IPS-15b (cell line): Measurements from ENCODE around the gene FLYWCH2.
"Not testable (repeated sequence)": the region's sequence is repeated elsewhere in the genome, so short reads cannot be mapped to it uniquely, and the experiment has no call there.

Source experiments
- H3K27me3 ChIP-seq: one replicate; pipeline ENCODE4 v1.6.1; 2013; ENCODE audit warnings: low read length; ENCODE audit not compliant: control insufficient read depth, insufficient read depth
- H3K36me3 ChIP-seq: one replicate; pipeline ENCODE4 v1.6.1; 2013; ENCODE audit warnings: low read length; ENCODE audit not compliant: control insufficient read depth, insufficient read depth
- H3K4me1 ChIP-seq: one replicate; pipeline ENCODE4 v1.6.1; 2013; ENCODE audit warnings: mild to moderate bottlenecking, low read length; ENCODE audit not compliant: control insufficient read depth, insufficient read depth
- H3K4me3 ChIP-seq: one replicate; pipeline ENCODE4 v1.5.1; 2013; ENCODE audit warnings: low read depth, low read length
- H3K9ac ChIP-seq: one replicate; pipeline ENCODE4 v1.6.1; 2013; ENCODE audit warnings: low read depth, mild to moderate bottlenecking, low read length
- H3K9me3 ChIP-seq: one replicate; pipeline ENCODE4 v1.6.1; 2013; ENCODE audit warnings: mild to moderate bottlenecking, low read length; ENCODE audit not compliant: control insufficient read depth, insufficient read depth

The FLYWCH2 gene

GRCh38 chr16:2898831-2899563 is 16.0 kb downstream of the FLYWCH2 start:
- no peak overlapping the region for H3K4me3 ChIP-seq
- no peaks in the 10 kb centered on the region for H3K4me1 ChIP-seq
- H3K9me3 ChIP-seq = no peaks in the 10 kb centered on the region
- H3K27me3 ChIP-seq = no peaks in the 10 kb centered on the region
- H3K9ac ChIP-seq = no peak overlapping the region
- H3K36me3 ChIP-seq = peaks cover 6% of the 10 kb centered on the region

- Histone ChIP-seq H3K4me3 (no peak overlapping the region), H3K36me3 (peaks cover 6% of the 10 kb centered on the region), H3K9ac (no peak overlapping the region), H3K4me1 (no peaks in the 10 kb centered on the region), H3K9me3 (no peaks in the 10 kb centered on the region), H3K27me3 (no peaks in the 10 kb centered on the region)
Observed at GRCh38 chr16:2899564-2900072, 16.6 kb downstream of the FLYWCH2 start.

GRCh38 chr16:2900526-2901075 is 17.6 kb downstream of the FLYWCH2 start:
- no peaks in the 10 kb centered on the region for H3K27me3 ChIP-seq
- peaks cover 6% of the 10 kb centered on the region for H3K36me3 ChIP-seq
- H3K9me3 ChIP-seq = no peaks in the 10 kb centered on the region
- no peaks in the 10 kb centered on the region for H3K4me1 ChIP-seq
- H3K9ac ChIP-seq = no peak overlapping the region
- no peak overlapping the region for H3K4me3 ChIP-seq

GRCh38 chr16:2902337-2903130 is 19.5 kb downstream of the FLYWCH2 start:
- H3K4me1 ChIP-seq = no peaks in the 10 kb centered on the region
- no peaks in the 10 kb centered on the region for H3K9me3 ChIP-seq
- H3K4me3 ChIP-seq = no peak overlapping the region
- H3K36me3 ChIP-seq = peaks cover 2% of the 10 kb centered on the region
- no peaks in the 10 kb centered on the region for H3K27me3 ChIP-seq
- no peak overlapping the region for H3K9ac ChIP-seq

GRCh38 chr16:2904100-2904921 is 21.3 kb downstream of the FLYWCH2 start:
- no peaks in the 10 kb centered on the region for H3K27me3 ChIP-seq
- H3K9ac ChIP-seq = peak overlapping the region; percentile 88
- H3K4me3 ChIP-seq = peak overlapping the region; percentile 94
- H3K4me1 ChIP-seq = no peaks in the 10 kb centered on the region
- no peaks in the 10 kb centered on the region for H3K9me3 ChIP-seq
- peaks cover 2% of the 10 kb centered on the region for H3K36me3 ChIP-seq

- no peaks in the 10 kb centered on the region for H3K36me3 ChIP-seq
- H3K9ac ChIP-seq = peak overlapping the region; percentile 88
- no peaks in the 10 kb centered on the region for H3K9me3 ChIP-seq
- no peaks in the 10 kb centered on the region for H3K4me1 ChIP-seq
- peak overlapping the region; percentile 94 for H3K4me3 ChIP-seq
- H3K27me3 ChIP-seq = no peaks in the 10 kb centered on the region
Observed at GRCh38 chr16:2904922-2905240, 21.9 kb downstream of the FLYWCH2 start.

GRCh38 chr16:2905241-2905987 is 22.4 kb downstream of the FLYWCH2 start:
- H3K4me1 ChIP-seq = no peaks in the 10 kb centered on the region

GRCh38 chr16:2905988-2906387 is 23.0 kb downstream of the FLYWCH2 start:
- Histone ChIP-seq H3K4me3 (peak overlapping the region; percentile 46), H3K9me3 (no peaks in the 10 kb centered on the region), H3K27me3 (no peaks in the 10 kb centered on the region), H3K36me3 (no peaks in the 10 kb centered on the region), H3K9ac (no peak overlapping the region), H3K4me1 (no peaks in the 10 kb centered on the region)

More at GRCh38 chr16:2905241-2905987, 22.4 kb downstream of the FLYWCH2 start:
- Histone ChIP-seq H3K9me3 (no peaks in the 10 kb centered on the region), H3K27me3 (no peaks in the 10 kb centered on the region), H3K9ac (peak overlapping the region; percentile 88), H3K36me3 (no peaks in the 10 kb centered on the region), H3K4me3 (peak overlapping the region; percentile 94)

GRCh38 chr16:2907084-2907753 is 24.2 kb downstream of the FLYWCH2 start:
- not testable (repeated sequence) for H3K4me1 ChIP-seq, H3K4me3 ChIP-seq, H3K9ac ChIP-seq, H3K36me3 ChIP-seq, H3K27me3 ChIP-seq, H3K9me3 ChIP-seq

- no peaks in the 10 kb centered on the region for H3K9me3 ChIP-seq
- peaks cover 8% of the 10 kb centered on the region for H3K36me3 ChIP-seq
- no peaks in the 10 kb centered on the region for H3K4me1 ChIP-seq
- H3K27me3 ChIP-seq = peaks cover 10% of the 10 kb centered on the region
- H3K9ac ChIP-seq = no peak overlapping the region
- H3K4me3 ChIP-seq = no peak overlapping the region
Observed at GRCh38 chr16:2910441-2910969, 27.5 kb downstream of the FLYWCH2 start.
